IMR-90 (cell line): Measurements from ENCODE around the gene ZNF43. TPM values are rescaled to one million over a fixed set of nuclear protein-coding genes. Genes with fewer than 3 reads are reported as not detected.

ENCODE experiments used
- ATAC-seq: fragments of 200-7000 bp; cut with Tn5 transposase; 2 replicates; pipeline ENCODE4 v1.9.1; 2020; ENCODE audit warnings: low read depth, mild to moderate bottlenecking, moderate library complexity
- BruUV-seq: library from RNA; stranded (reverse); fragments of 400-500 nt; replicated peaks from 2 replicates; lab custom pipeline; 2021; lab: Mats Ljungman, UMichigan
- CTCF ChIA-PET: fragments of 300-600 bp; formaldehyde crosslinking; extraction: SDS; loops from one replicate; lab custom pipeline; 2021; ENCODE audit warnings: antibody characterized with exemption; lab: Yijun Ruan, JAX
- POLR2A ChIA-PET: fragments of 300-600 bp; sonication (Branson Sonifier 250); formaldehyde crosslinking; loops from one replicate; lab custom pipeline; 2022; ENCODE audit warnings: antibody characterized with exemption; ENCODE audit not compliant: unreplicated experiment; lab: Charles Lee
- DNase-seq: peaks from one replicate; pipeline ENCODE4 v3.0.0; 2013
- H2AFZ ChIP-seq: replicated peaks from 2 replicates; pipeline ENCODE3; 2013; ENCODE audit warnings: low read length, mild to moderate bottlenecking; ENCODE audit not compliant: poor library complexity
- H2AK5ac ChIP-seq: 2 replicates; pipeline ENCODE4 v1.6.1; 2013; ENCODE audit warnings: low read depth, low read length, inconsistent platforms
- H2AK9ac ChIP-seq: replicated peaks from 2 replicates; pipeline ENCODE3; 2013; ENCODE audit warnings: mild to moderate bottlenecking, low read depth, low read length, moderate library complexity; ENCODE audit not compliant: poor library complexity
- H2BK120ac ChIP-seq: 2 replicates; pipeline ENCODE4 v1.6.1; 2013; ENCODE audit warnings: low read depth, low read length, inconsistent platforms
- H2BK15ac ChIP-seq: 3 replicates; pipeline ENCODE4 v1.6.1; 2013; ENCODE audit warnings: low read depth, low read length, inconsistent platforms
- H2BK20ac ChIP-seq: 2 replicates; pipeline ENCODE4 v1.6.1; 2013; ENCODE audit warnings: low read depth, mild to moderate bottlenecking, inconsistent platforms, low read length, moderate library complexity
- H2BK5ac ChIP-seq: 2 replicates; pipeline ENCODE4 v1.6.1; 2013; ENCODE audit warnings: mild to moderate bottlenecking, low read depth, low read length, inconsistent platforms; ENCODE audit not compliant: poor library complexity, severe bottlenecking
- H3K14ac ChIP-seq: replicated peaks from 2 replicates; pipeline ENCODE4 v1.6.1; 2013; ENCODE audit warnings: low read depth, low read length, inconsistent platforms
- H3K18ac ChIP-seq: 2 replicates; pipeline ENCODE4 v1.6.1; 2013; ENCODE audit warnings: low read depth, low read length, control low read depth
- H3K23ac ChIP-seq: 2 replicates; pipeline ENCODE4 v1.6.1; 2013; ENCODE audit warnings: low read depth, low read length, inconsistent platforms
- H3K27ac ChIP-seq: 2 replicates; pipeline ENCODE4 v1.5.1; 2013; ENCODE audit warnings: mild to moderate bottlenecking, control low read depth, low read length; ENCODE audit not compliant: insufficient read depth
- H3K27me3 ChIP-seq: 2 replicates; pipeline ENCODE4 v1.6.1; 2013; ENCODE audit warnings: low read length; ENCODE audit not compliant: control insufficient read depth, insufficient read depth
- H3K36me3 ChIP-seq: 2 replicates; pipeline ENCODE4 v1.6.1; 2013; ENCODE audit warnings: low read length, mixed read lengths; ENCODE audit not compliant: control insufficient read depth, insufficient read depth
- H3K4ac ChIP-seq: 2 replicates; pipeline ENCODE4 v1.6.1; 2013; ENCODE audit warnings: low read depth, low read length, inconsistent platforms
- H3K4me1 ChIP-seq: 2 replicates; pipeline ENCODE4 v1.6.1; 2013; ENCODE audit warnings: low read length, mixed read lengths; ENCODE audit not compliant: control insufficient read depth, insufficient read depth
- H3K4me2 ChIP-seq: 2 replicates; pipeline ENCODE4 v1.6.1; 2013; ENCODE audit warnings: low read depth, mild to moderate bottlenecking, control low read depth, low read length, moderate library complexity
- H3K4me3 ChIP-seq: 2 replicates; pipeline ENCODE4 v1.5.1; 2013; ENCODE audit warnings: low read depth, mild to moderate bottlenecking, control low read depth, low read length, moderate library complexity; ENCODE audit not compliant: insufficient read depth
- H3K56ac ChIP-seq: 2 replicates; pipeline ENCODE4 v1.6.1; 2013; ENCODE audit warnings: low read length, inconsistent platforms; ENCODE audit not compliant: insufficient read depth; ENCODE audit errors: extremely low read depth
- H3K79me1 ChIP-seq, 2 experiments: 2 replicates each; pipeline ENCODE4 v1.6.1; 2013; ENCODE audit warnings: low read length in 2 of 2, inconsistent platforms in 1 of 2, low read depth in 1 of 2
- H3K9ac ChIP-seq: 2 replicates; pipeline ENCODE4 v1.6.1; 2013; ENCODE audit warnings: low read depth, low read length, control low read depth
- H3K9me1 ChIP-seq: 2 replicates; pipeline ENCODE4 v1.6.1; 2013; ENCODE audit warnings: low read length, inconsistent platforms; ENCODE audit not compliant: insufficient read depth
- H3K9me3 ChIP-seq: 2 replicates; pipeline ENCODE4 v1.6.1; 2013; ENCODE audit warnings: low read length; ENCODE audit not compliant: control insufficient read depth, insufficient read depth
- H4K20me1 ChIP-seq: 2 replicates; pipeline ENCODE4 v1.6.1; 2013; ENCODE audit warnings: low read length, inconsistent platforms; ENCODE audit not compliant: insufficient read depth
- H4K5ac ChIP-seq: 2 replicates; pipeline ENCODE4 v1.6.1; 2013; ENCODE audit warnings: mild to moderate bottlenecking, low read depth, low read length, control low read depth
- H4K8ac ChIP-seq, 2 experiments: 2 replicates each; pipeline ENCODE4 v1.6.1; 2013; ENCODE audit warnings: low read depth in 2 of 2, low read length in 2 of 2, control low read depth in 1 of 2, inconsistent platforms in 1 of 2
- H4K91ac ChIP-seq: 2 replicates; pipeline ENCODE4 v1.6.1; 2013; ENCODE audit warnings: low read depth, low read length, inconsistent platforms; ENCODE audit not compliant: insufficient read depth
- CHD1 ChIP-seq: IDR thresholded peaks from 2 replicates; pipeline ENCODE4 v1.6.1; 2012; ENCODE audit warnings: low read depth, low read length, improper control_type of control experiment
- MAZ ChIP-seq: IDR thresholded peaks from 2 replicates; pipeline ENCODE4 v1.6.1; 2012; ENCODE audit warnings: low read depth, mild to moderate bottlenecking, low read length, improper control_type of control experiment, moderate library complexity, borderline replicate concordance
- MXI1 ChIP-seq: IDR thresholded peaks from 2 replicates; pipeline ENCODE4 v1.6.1; 2012; ENCODE audit warnings: low read depth, mild to moderate bottlenecking, low read length, moderate library complexity, borderline replicate concordance
- NFE2L2 ChIP-seq: fragments of 150-350 bp; IDR thresholded peaks from 2 replicates; pipeline ENCODE4 v1.6.1; 2016; ENCODE audit warnings: low read depth, mild to moderate bottlenecking, low read length
- POLR2A ChIP-seq: IDR thresholded peaks from 2 replicates; pipeline ENCODE4 v1.6.1; 2012; ENCODE audit warnings: mild to moderate bottlenecking, low read depth, low read length
- RCOR1 ChIP-seq: IDR thresholded peaks from 2 replicates; pipeline ENCODE4 v1.6.1; 2012; ENCODE audit warnings: mild to moderate bottlenecking, low read length, improper control_type of control experiment; ENCODE audit not compliant: insufficient replicate concordance
- SMC3 ChIP-seq: fragments of 150-350 bp; IDR thresholded peaks from 2 replicates; pipeline ENCODE4 v1.6.1; 2016; ENCODE audit warnings: low read depth, mild to moderate bottlenecking, antibody characterized with exemption, low read length, moderate library complexity
- WGBS, 2 experiments: methylation state at CpG; one replicate each; pipeline versions ENCODE4 v1.1.5 to v1.1.7; 2013; ENCODE audit warnings: missing lambda C conversion rate in 2 of 2; ENCODE audit not compliant: insufficient read length in 1 of 2; ENCODE audit errors: extremely low coverage in 2 of 2; 5-methylcytosine and 5-hydroxymethylcytosine counted together
- dilution Hi-C: fragments of 300-500 bp; cut with HindIII; formaldehyde crosslinking; loops from one replicate; pipeline ENCODE4 v1.14.3; 2018; ENCODE audit warnings: low sequenced_read_pairs; ENCODE audit not compliant: unreplicated experiment
- in situ Hi-C: fragments of 300-500 bp; cut with MboI; formaldehyde crosslinking; loops from 3 replicates; pipeline ENCODE4 v1.14.3; 2019; ENCODE audit warnings: low sequenced_read_pairs, inconsistent platforms, mixed read lengths
- intact Hi-C: fragments of 100-400 bp; cut with micrococcal nuclease; formaldehyde crosslinking; loops from 2 replicates; pipeline ENCODE4 v1.10.0; 2022
- polyA plus RNA-seq, 3 experiments: library from polyadenylated mRNA; depleted of rRNA; stranded (reverse); fragments of >200 nt; gene quantifications; 2 replicates each; pipeline ENCODE4 v1.2.3, GENCODE V29; 2012; ENCODE audit warnings: low replicate concordance in 1 of 3
- total RNA-seq: library from RNA; depleted of rRNA; stranded (reverse); fragments of >200 nt; gene quantifications from 2 replicates; pipeline ENCODE4 v1.2.3, GENCODE V29; 2012
- TF ChIP-seq, protein P1 (sequence below): conservative IDR thresholded peaks from 2 replicates; pipeline ENCODE4 v1.5.1; 2012; ENCODE audit warnings: mild to moderate bottlenecking, low read depth, low read length, improper control_type of control experiment

The ZNF43 gene
- total and polyA plus RNA-seq, 2 of the 4 experiments (the other 2 are of a cell fraction): 2.9 to 8.8 TPM

DNA sequence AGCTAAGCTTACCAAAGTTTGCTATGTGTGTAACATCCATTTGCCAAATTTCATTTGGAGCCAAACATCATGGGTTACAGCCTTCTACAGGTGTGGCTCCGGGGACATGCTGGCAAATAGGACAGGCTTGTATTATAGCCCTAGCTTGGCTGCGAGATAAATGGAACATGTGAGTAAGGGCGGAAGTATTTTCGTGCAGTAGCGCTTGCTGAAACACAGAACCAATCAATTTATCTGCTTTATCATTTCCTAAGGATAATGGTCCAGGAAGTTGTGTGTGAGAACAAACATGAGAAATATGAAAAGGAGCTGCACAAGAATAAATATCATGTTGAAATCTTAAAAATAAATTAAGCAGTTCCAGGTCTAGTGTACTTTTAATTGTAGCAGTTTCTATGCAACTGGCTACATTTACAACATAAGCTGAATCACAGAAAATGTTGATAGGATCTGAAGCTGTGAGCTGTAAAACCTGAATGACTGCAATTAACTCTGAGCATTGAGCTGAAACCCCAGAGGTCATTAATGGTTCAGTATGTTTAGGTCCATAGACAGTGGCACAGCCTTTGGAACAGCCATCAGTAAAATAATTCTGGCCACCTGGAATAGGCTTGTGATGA is 46.4 kb downstream of the ZNF43 start:
- dilution Hi-C loops: no loop called here
- no peak overlapping the region for H2BK15ac ChIP-seq
- POLR2A ChIA-PET: no interaction called here

More for the DNA sequence above, 46.4 kb downstream of the ZNF43 start:
- Histone ChIP-seq H3K14ac (no peak overlapping the region), H3K9me3 (peaks cover 13% of the 10 kb centered on the region), H3K4me3 (no peak overlapping the region), H4K91ac (no peak overlapping the region), H4K20me1 (no peaks in the 10 kb centered on the region), H3K36me3 (no peaks in the 10 kb centered on the region), H2BK5ac (no peak overlapping the region), H2BK120ac (no peak overlapping the region), H2AK9ac (no peak overlapping the region), H3K9me1 (no peaks in the 10 kb centered on the region), H3K27ac (no peak overlapping the region), H3K56ac (no peak overlapping the region), H3K18ac (no peak overlapping the region), H4K8ac (no peak overlapping the region), H4K5ac (no peak overlapping the region), H2AFZ (no peak overlapping the region), H3K4ac (no peak overlapping the region), H3K9ac (no peak overlapping the region), H3K27me3 (no peaks in the 10 kb centered on the region), H3K23ac (no peak overlapping the region), H2AK5ac (no peak overlapping the region), H2BK20ac (no peak overlapping the region), H3K4me2 (no peak overlapping the region), H3K79me1 (no peaks in the 10 kb centered on the region), H3K4me1 (no peaks in the 10 kb centered on the region)
- no peak for TF ChIP-seq NFE2L2
- TF ChIP-seq SMC3: no peak
- TF ChIP-seq, protein P1, sequence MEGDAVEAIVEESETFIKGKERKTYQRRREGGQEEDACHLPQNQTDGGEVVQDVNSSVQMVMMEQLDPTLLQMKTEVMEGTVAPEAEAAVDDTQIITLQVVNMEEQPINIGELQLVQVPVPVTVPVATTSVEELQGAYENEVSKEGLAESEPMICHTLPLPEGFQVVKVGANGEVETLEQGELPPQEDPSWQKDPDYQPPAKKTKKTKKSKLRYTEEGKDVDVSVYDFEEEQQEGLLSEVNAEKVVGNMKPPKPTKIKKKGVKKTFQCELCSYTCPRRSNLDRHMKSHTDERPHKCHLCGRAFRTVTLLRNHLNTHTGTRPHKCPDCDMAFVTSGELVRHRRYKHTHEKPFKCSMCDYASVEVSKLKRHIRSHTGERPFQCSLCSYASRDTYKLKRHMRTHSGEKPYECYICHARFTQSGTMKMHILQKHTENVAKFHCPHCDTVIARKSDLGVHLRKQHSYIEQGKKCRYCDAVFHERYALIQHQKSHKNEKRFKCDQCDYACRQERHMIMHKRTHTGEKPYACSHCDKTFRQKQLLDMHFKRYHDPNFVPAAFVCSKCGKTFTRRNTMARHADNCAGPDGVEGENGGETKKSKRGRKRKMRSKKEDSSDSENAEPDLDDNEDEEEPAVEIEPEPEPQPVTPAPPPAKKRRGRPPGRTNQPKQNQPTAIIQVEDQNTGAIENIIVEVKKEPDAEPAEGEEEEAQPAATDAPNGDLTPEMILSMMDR: no peak
- TF ChIP-seq POLR2A: no peak
- no peak for TF ChIP-seq RCOR1
- TF ChIP-seq CHD1: no peak
- no peak for TF ChIP-seq MAZ
- no peak for TF ChIP-seq MXI1
- ATAC-seq (no peak), DNase-seq (no peak)
- WGBS, 2 experiments: no CpG with 5 or more reads among the region's 5 CpGs
- in situ Hi-C loops: no loop called here
- CTCF ChIA-PET: no interaction called here
- no TSS peak for BruUV-seq
- intact Hi-C loops: no loop called here
